HG02870 (cell line): ENCODE data around the gene SH3BP4.

Experiments
- ATAC-seq: cut with Tn5 transposase; IDR thresholded peaks from one replicate; pipeline ENCODE4 v1.9.1; 2021; ENCODE audit warnings: mild to moderate bottlenecking, moderate library complexity; ENCODE audit not compliant: unreplicated experiment

The SH3BP4 gene

DNA sequence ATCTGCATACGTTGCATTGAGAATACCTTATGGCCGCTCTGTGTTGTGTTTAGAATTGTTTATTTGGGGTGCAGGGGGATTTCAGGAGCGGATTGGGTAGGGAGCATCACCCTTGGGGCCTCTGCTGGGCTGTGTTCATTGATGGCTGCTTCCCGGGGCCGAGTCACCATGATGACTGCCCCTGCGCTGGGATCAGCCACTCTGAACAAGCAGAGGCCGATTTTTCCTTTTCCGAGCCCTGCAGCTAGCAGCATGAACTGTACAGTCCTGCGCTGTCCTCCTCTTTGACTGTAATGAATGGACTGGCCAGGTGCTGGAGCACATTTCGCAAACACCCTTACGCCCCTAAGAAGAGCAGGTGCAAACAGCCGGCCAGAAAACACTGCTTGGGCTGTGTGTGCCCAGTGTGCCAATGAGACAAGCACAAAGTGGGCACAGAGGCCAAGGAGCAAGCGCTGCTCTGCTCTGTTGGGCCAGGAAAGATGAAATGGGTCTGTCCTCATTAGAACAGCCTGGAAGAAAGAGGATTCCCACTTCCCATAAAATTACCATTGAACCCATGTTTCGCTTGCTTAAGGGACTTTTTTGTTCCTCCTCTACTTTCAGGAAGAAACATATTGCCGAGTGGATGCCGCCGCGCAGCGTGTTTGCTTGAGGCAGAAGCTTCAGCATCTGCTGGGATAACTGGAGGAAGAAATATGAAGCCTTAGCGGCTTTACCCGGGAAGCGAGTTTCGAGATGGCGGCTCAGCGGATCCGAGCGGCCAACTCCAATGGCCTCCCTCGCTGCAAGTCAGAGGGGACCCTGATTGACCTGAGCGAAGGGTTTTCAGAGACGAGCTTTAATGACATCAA lies 82.7 kb downstream of the SH3BP4 start:
- ATAC-seq, result no peak

DNA sequence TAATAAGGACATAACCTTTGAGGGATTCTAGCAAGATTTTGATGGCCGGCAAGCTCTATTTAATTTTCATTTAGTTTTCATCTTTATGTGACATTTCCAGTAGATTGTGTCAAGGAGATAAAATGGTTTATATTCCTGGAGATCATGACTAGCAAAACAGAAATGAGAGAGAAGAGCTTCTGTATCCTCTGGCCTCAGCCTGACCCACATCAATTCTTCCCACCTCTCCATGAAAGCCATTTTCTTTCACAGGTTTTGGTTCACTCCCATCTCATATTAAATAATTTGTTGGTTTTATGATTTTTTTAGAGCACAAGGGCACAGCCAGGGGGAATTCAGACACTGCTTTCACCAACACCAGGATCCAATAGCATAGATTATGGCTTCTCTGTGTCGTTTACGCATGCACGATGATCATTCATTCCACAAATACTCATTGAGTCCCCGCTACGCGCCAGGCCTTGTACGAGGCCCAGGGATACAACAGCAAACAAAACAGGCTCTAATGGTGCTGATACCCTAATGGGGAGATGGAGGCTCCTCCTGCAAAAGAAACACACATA lies 85.9 kb downstream of the SH3BP4 start:
- ATAC-seq, result no peak

DNA sequence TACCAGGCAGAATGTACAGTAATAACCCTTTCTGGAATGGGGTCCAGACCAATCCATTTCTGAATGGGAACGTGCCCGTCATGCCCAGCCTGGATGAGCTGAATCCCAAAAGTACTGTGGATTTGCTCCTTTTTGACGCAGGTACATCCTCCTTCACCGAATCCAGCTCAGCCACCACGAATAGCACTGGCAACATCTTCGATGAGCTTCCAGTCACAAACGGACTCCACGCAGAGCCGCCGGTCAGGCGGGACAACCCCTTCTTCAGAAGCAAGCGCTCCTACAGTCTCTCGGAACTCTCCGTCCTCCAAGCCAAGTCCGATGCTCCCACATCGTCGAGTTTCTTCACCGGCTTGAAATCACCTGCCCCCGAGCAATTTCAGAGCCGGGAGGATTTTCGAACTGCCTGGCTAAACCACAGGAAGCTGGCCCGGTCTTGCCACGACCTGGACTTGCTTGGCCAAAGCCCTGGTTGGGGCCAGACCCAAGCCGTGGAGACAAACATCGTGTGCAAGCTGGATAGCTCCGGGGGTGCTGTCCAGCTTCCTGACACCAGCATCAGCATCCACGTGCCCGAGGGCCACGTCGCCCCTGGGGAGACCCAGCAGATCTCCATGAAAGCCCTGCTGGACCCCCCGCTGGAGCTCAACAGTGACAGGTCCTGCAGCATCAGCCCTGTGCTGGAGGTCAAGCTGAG lies 89.6 kb downstream of the SH3BP4 start:
- no peak for ATAC-seq

DNA sequence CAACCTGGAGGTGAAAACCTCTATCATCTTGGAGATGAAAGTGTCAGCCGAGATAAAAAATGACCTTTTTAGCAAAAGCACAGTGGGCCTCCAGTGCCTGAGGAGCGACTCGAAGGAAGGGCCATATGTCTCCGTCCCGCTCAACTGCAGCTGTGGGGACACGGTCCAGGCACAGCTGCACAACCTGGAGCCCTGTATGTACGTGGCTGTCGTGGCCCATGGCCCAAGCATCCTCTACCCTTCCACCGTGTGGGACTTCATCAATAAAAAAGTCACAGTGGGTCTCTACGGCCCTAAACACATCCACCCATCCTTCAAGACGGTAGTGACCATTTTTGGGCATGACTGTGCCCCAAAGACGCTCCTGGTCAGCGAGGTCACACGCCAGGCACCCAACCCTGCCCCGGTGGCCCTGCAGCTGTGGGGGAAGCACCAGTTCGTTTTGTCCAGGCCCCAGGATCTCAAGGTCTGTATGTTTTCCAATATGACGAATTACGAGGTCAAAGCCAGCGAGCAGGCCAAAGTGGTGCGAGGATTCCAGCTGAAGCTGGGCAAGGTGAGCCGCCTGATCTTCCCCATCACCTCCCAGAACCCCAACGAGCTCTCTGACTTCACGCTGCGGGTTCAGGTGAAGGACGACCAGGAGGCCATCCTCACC lies 90.2 kb downstream of the SH3BP4 start:
- no peak for ATAC-seq

DNA sequence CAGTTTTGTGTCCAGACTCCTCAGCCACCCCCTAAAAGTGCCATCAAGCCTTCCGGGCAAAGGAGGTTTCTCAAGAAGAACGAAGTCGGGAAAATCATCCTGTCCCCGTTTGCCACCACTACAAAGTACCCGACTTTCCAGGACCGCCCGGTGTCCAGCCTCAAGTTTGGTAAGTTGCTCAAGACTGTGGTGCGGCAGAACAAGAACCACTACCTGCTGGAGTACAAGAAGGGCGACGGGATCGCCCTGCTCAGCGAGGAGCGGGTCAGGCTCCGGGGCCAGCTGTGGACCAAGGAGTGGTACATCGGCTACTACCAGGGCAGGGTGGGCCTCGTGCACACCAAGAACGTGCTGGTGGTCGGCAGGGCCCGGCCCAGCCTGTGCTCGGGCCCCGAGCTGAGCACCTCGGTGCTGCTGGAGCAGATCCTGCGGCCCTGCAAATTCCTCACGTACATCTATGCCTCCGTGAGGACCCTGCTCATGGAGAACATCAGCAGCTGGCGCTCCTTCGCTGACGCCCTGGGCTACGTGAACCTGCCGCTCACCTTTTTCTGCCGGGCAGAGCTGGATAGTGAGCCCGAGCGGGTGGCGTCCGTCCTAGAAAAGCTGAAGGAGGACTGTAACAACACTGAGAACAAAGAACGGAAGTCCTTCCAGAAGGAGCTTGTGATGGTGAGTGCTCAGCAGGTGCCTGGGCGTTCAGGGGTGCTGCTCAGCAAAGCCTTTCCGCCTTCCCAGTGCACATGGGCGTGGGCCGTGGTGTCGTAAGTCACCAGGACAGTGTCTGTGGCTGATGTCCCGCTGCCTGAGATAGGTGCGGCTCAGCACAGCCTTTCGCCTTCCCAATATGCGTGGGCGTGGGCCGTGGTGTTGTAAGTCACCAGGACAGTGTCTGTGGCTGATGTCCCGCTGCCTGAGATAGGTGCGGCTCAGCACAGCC lies 91.0 kb downstream of the SH3BP4 start:
- ATAC-seq, result no peak

DNA sequence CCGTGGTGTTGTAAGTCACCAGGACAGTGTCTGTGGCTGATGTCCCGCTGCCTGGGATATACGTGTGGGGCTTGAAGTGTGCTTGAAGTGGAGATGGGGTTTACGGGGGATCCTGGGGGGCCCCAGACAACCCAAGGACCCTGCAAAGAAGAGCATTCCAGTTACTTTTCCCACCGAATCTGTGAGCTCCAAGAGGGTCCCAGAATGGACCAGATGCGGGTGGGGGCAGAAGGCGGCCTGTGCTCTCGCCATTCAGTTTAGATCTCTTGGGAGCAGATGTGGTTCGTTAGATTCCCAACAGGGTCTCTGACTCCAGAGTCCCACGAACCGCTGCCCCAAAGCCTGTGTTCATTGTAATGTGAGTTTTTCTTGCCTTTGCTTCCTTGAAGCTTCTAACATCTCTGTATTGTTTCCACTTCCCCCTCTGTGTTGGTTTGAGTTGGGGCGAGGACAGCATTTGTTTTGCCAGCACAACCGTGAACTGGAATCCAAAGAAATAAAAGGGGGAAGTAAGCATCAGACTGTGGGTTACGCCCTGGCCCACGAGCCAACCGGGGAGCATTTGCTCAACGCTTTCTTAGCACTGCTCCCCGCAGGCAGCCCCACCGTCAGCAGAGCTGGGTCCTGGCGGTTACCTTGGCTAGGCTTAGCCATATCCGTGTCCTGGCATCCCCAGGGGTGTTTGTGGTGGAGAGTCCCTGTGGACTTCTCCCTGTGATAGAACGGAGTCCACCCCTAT lies 92.1 kb downstream of the SH3BP4 start:
- ATAC-seq, result no peak

DNA sequence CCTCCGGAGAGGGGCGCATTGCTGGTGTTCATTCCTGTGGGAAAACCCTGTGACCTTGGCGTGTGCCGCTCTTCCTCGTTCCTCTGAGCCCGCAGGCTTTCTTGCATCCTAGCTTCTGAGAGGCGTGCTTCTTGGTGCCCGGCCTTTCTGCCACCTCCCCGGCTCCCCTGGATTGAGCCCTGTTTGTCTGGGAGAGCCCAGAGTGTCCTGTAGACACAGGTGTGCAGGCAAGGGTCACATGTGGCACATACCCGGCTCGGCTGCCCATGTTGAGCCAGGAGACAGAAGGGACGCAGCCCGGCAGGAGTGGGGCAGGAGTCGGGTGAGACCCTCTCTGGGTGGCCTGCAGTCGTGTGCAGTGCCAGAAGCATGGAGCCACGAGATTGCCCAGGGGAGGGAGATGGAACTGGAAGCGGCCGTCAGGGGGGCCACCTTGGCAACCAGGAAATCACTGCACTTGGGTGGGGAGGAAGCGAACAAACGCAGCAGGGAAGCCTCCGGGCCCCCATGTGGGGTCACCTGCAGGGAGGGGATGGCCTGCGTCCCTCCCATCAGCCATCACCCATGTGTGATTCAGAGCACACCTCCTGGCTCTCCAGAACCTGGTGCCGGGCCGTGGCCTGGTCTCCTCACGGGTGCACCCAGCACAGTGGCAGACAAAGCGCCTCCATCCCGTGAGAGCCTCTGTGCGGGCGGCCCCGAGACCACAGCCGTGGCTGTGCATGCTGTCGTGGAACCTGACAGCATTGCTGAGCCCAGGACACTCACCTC lies 92.9 kb downstream of the SH3BP4 start:
- ATAC-seq, result no peak

DNA sequence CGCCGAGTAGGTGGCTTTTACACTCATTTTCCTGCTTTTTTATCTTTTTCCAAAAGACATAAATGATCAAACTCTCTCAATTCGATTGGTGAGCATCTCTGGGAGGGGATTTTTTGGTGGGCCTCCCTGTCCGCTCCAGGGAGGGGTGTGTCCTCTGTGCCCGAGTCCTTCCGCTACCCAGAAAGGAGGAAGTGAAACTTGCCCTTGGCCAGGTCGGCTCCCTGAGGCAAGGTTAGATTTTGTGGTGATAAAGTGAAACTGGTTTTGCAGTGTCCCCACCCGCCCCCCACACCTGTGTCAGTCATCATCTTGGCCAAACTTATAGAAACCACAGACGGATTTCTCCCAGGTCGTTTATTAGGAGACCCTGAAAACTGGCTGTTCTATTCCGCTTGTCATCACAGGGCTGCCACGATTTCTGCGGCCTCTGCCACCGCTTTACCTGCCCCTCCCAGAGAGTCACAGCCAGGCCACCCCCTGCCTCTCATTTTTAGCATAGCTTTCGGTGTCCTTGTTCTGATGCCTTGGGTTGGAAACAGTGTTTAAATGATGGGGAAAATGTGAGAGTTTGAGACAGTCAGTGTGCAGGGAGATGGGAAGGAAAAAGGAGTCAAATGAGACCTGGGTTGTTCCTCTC lies 93.6 kb downstream of the SH3BP4 start:
- no peak for ATAC-seq

DNA sequence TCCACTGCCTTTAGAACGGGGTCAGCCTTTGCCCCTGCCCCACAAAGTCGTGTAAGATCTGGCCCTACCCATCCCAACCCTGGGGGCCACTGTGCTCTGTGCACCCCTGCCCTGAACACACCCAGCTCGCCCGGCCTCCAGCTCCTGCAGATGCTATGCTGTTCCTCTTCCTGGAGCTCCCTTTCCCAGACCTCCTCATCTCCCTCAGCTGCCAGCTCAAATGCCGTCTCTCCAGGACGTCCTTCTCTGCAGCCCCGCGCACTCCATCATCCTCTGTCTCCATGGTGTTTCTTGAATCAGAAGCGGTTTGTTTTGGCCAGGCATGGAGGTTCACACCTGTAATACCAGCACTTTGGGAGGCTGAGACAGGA lies 94.1 kb downstream of the SH3BP4 start:
- ATAC-seq, result no peak

DNA sequence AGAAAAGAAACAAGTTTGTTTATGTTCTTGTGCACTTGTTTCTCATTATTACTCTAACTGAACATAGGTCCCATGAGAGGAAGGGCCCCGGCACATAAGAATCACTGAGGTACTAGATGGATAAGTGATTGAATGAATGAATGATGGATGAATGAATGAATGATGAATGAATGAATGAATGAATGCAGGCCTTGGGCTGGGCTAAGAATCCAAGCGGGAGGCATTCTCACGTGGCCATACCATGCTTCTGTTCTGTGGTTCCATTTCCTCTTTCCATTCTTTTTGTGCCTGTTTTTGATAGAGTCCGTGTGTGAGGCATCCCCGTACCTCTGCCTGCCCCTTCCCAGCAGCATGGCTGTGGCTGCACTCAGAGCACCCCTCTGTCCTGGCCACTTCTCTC lies 94.8 kb downstream of the SH3BP4 start:
- ATAC-seq, result no peak

DNA sequence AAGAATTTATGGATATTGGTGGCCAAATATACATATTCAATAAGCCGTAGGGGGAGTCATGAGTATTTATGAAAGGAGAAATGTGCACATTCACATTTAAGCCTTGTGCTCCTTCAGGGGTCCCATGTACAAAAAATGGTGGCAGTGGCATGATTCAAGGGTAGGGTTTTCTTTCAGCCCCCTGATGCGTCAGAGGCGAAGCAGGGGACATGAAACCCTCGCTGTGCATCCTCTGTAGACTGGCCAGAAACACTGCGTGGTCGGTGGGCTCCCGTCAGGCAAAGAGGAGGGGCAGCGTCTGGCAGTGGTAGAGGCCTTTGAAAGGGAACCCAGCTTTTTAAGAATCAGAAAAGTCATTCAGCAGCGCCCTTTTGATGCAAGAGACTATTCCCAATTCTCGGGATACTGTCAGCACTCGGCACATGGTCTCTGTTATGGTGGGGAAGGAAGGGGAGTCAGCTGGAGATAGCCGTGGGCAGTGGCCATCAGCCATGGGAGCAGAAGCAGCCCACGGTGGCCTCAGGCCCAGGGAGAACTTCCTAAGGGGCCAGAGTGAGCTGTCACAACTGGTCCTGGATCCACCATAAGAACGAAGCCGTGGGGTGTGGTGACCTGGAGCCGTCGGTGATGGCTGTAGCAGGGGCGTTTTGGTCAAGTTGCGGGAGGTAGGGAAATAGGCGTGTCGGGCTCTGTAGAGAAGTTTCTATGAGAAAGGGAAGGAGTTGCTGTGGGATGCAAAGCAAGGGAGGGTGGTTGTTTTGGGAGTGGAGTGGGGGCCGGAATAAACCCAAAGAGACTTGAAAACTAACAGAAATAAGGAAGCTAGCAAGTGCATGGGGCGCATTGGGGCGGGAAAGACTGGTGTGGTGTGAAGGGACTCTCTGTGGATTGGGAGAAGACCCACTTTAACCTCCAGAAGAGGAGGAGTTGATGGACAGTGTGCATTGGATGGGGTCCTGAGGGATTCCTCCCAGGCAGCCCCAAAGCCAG lies 95.6 kb downstream of the SH3BP4 start:
- ATAC-seq, result no peak

DNA sequence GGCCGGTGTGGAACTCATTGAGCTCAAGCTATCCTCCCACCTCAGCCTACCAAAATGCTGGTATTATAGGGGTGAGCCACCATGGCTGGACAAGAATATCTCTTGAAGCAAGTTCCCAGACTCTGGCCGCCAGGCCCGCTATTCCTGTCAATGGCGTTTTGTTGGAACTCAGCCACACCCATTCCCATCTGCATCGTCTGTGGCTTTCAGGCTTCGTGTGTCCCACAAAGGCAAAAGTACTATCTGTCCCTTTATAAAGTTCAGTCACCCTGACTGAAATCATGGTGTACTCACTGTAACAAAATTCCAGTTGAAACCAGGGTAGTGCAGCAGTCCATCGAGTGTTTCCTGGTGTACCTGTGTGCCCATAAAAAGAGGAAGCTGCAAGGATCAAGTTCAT lies 96.7 kb downstream of the SH3BP4 start:
- no peak for ATAC-seq

DNA sequence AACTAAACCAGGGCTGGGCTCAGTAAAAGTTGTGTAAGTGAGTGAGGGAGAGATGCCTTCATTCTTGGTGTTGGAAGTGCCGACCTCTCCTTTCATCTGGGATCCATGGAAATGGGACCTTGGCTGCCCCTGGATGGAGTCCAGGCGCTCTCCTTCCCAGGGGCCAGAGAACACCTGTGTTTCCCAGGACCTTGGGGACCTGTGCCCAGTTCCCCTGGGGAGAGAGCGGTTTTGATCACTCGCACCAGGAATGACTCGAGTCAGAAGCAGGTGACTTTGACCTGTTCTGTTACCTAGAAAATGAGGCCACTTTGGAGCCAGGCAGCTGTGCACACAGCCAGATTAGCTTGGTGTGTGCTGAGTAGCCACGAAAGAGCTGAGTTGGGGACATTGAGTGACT lies 97.3 kb downstream of the SH3BP4 start:
- no peak for ATAC-seq

DNA sequence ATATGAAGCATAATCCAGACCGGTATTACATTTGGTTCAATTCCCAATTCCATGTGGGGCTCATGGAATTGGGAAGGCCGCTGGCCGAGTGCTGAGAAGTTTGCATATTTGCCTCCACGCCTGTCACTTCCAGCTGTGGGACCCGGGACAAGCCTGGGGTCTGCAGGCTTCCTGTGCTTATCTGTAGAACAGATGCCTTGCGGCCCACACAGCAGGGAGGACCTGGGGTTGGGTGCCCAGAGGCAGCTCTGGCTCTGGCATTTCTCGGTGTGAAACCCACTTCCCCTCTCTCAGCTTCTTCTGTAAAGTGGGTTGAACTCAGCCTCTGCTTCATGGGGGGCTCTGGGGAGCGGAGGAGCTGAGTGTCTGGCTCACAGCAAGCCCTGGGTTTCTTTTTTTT lies 97.9 kb downstream of the SH3BP4 start:
- no peak for ATAC-seq

DNA sequence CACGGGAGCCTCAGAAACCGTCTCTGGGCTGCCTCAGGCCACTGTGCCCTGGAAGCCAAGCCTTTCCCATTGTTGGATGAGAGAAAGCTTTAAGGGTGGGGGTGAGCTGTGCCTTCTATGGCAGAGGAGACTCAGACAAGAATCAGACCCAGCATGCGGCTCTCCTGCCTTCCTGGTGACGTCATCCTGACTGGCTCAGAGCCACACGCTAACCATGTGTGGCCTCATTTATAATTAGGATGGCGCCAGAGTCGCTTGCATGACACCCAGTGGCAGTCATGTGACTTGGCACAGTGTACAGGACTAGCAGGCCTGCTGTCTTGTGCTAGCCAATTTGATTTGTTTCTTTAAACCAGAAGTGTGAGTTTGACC lies 99.1 kb downstream of the SH3BP4 start:
- ATAC-seq, result no peak

DNA sequence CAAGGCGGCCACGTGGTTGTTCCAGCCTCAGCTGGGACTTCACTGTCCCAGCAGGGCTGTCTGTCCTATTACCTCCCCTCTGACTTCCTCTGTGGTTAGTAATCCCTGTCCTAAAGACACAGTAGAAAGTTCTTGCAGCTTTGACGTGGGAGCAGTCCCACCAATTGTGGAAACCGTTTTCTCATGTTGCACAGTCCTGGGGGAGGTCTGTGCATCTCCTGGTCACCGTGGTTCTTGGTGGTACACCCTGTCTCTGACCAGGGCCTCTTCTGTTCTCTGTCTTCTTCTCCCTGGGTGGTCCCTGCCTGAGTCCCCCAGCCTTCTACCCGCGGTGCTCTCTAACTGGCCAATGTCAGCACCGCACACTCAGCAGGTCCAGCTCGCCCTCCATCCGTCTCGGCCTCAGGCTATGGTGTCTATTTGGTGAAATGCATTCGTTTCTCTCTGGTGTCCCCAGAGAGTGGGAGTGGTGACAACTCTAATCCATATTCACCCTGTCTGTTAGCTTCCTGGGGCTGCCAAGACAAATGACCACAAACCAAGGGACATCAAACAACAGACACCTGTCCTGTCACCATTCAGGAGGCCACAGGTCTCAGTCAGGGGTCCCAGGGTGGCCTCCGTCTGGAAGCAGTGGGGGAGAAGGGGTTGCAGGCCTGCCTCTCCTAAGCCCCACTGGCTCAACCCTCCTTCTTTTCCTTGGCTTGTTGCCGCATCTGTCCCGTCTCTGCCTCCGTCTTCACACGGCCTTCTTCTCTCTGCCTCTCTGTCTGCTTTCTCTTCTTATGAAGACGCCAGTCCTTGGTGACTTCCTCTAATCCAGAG lies 99.8 kb downstream of the SH3BP4 start:
- no peak for ATAC-seq
